HEK293 (cell line): ENCODE data around the gene ZNF428.

Experiments
- CTCF ChIA-PET: fragments of 350-600 bp; formaldehyde crosslinking; extraction: SDS; loops from one replicate; lab custom pipeline; 2021; ENCODE audit warnings: antibody characterized with exemption; lab: Yijun Ruan, JAX
- POLR2A ChIA-PET: fragments of 300-600 bp; formaldehyde crosslinking; extraction: SDS; loops from one replicate; lab custom pipeline; 2020; ENCODE audit warnings: antibody characterized with exemption, inconsistent platforms; lab: Yijun Ruan, JAX
- H3K27ac ChIP-seq: fragments of 200-500 bp; sonication (Bioruptor generic); 2 replicates; pipeline ENCODE4 v1.5.1; 2014; ENCODE audit warnings: low read depth, low read length, control low read depth, inconsistent platforms; ENCODE audit errors: extremely low read depth
- H3K36me3 ChIP-seq, 2 experiments: fragments of 200-500 bp in 1 of 2; sonication (Bioruptor generic) in 1 of 2; 1 replicate in 1 of 2; 2 replicates in 1 of 2; pipeline ENCODE4 v1.5.1; 2014 to 2017; ENCODE audit warnings: inconsistent platforms in 2 of 2, low read length in 2 of 2; ENCODE audit not compliant: control insufficient read depth in 2 of 2, insufficient read depth in 1 of 2
- H3K4me1 ChIP-seq: fragments of 200-500 bp; sonication (Bioruptor generic); 2 replicates; pipeline ENCODE4 v1.5.1; 2014; ENCODE audit warnings: mild to moderate bottlenecking, low read length, inconsistent platforms; ENCODE audit not compliant: control insufficient read depth, insufficient read depth
- H3K4me3 ChIP-seq: 2 replicates; pipeline ENCODE4 v1.5.1; 2011; ENCODE audit warnings: low read depth, mild to moderate bottlenecking, control low read depth, low read length, moderate library complexity
- H3K9me3 ChIP-seq: fragments of 200-500 bp; sonication (Bioruptor generic); 2 replicates; pipeline ENCODE4 v1.5.1; 2014; ENCODE audit warnings: low read depth, low read length, inconsistent platforms; ENCODE audit not compliant: control insufficient read depth, insufficient read depth
- CTCF ChIP-seq: fragments of 450-650 bp; formaldehyde crosslinking; IDR thresholded peaks from 2 replicates; pipeline ENCODE4 v1.5.1; 2016; ENCODE audit warnings: missing biosample characterization, missing genetic modification characterization
- GLIS1 ChIP-seq: fragments of 450-650 bp; formaldehyde crosslinking; IDR thresholded peaks from 2 replicates; pipeline ENCODE4 v1.5.1; 2016; ENCODE audit warnings: missing biosample characterization, missing genetic modification characterization
- MYNN ChIP-seq: fragments of 450-650 bp; formaldehyde crosslinking; IDR thresholded peaks from 2 replicates; pipeline ENCODE4 v1.5.1; 2016; ENCODE audit warnings: missing biosample characterization, missing genetic modification characterization, borderline replicate concordance
- REPIN1 ChIP-seq: fragments of 450-650 bp; formaldehyde crosslinking; IDR thresholded peaks from 2 replicates; pipeline ENCODE4 v1.5.1; 2017; ENCODE audit warnings: missing biosample characterization, missing genetic modification characterization, low read depth
- ZBTB6 ChIP-seq: fragments of 450-650 bp; formaldehyde crosslinking; IDR thresholded peaks from 2 replicates; pipeline ENCODE4 v1.5.1; 2017; ENCODE audit warnings: missing biosample characterization, missing genetic modification characterization
- ZBTB7A ChIP-seq: fragments of 450-650 bp; formaldehyde crosslinking; IDR thresholded peaks from 2 replicates; pipeline ENCODE4 v1.5.1; 2016; ENCODE audit warnings: low read depth, missing biosample characterization, missing genetic modification characterization
- ZNF10 ChIP-seq: fragments of 450-650 bp; formaldehyde crosslinking; IDR thresholded peaks from 2 replicates; pipeline ENCODE4 v1.5.1; 2017; ENCODE audit warnings: missing biosample characterization, missing genetic modification characterization
- ZNF121 ChIP-seq: fragments of 450-650 bp; formaldehyde crosslinking; IDR thresholded peaks from 2 replicates; pipeline ENCODE4 v1.5.1; 2016; ENCODE audit warnings: missing biosample characterization, missing genetic modification characterization
- ZNF132 ChIP-seq: fragments of 450-650 bp; formaldehyde crosslinking; IDR thresholded peaks from 2 replicates; pipeline ENCODE4 v1.5.1; 2017; ENCODE audit warnings: missing biosample characterization, missing genetic modification characterization, borderline replicate concordance
- ZNF155 ChIP-seq: fragments of 450-650 bp; formaldehyde crosslinking; IDR thresholded peaks from 2 replicates; pipeline ENCODE4 v1.5.1; 2016; ENCODE audit warnings: missing biosample characterization, missing genetic modification characterization
- ZNF239 ChIP-seq: fragments of 450-650 bp; formaldehyde crosslinking; IDR thresholded peaks from 2 replicates; pipeline ENCODE4 v1.5.1; 2016; ENCODE audit warnings: missing biosample characterization, missing genetic modification characterization
- ZNF366 ChIP-seq: fragments of 450-650 bp; formaldehyde crosslinking; conservative IDR thresholded peaks from 2 replicates; pipeline ENCODE4 v1.5.1; 2016; ENCODE audit warnings: missing biosample characterization, missing genetic modification characterization
- ZNF426 ChIP-seq: fragments of 450-650 bp; formaldehyde crosslinking; IDR thresholded peaks from 2 replicates; pipeline ENCODE4 v1.5.1; 2017; ENCODE audit warnings: missing biosample characterization, missing genetic modification characterization, mild to moderate bottlenecking, inconsistent platforms, moderate library complexity
- ZNF518A ChIP-seq: fragments of 450-650 bp; formaldehyde crosslinking; conservative IDR thresholded peaks from 2 replicates; pipeline ENCODE4 v1.5.1; 2016; ENCODE audit warnings: low read depth, missing biosample characterization, missing genetic modification characterization
- ZNF600 ChIP-seq: fragments of 450-650 bp; formaldehyde crosslinking; IDR thresholded peaks from 2 replicates; pipeline ENCODE4 v1.5.1; 2016; ENCODE audit warnings: missing biosample characterization, missing genetic modification characterization
- ZNF629 ChIP-seq: fragments of 450-650 bp; formaldehyde crosslinking; IDR thresholded peaks from 2 replicates; pipeline ENCODE4 v1.5.1; 2017; ENCODE audit warnings: missing biosample characterization, missing genetic modification characterization
- ZNF658 ChIP-seq: fragments of 450-650 bp; formaldehyde crosslinking; IDR thresholded peaks from 2 replicates; pipeline ENCODE4; 2016; ENCODE audit warnings: missing biosample characterization, missing genetic modification characterization
- ZNF677 ChIP-seq: fragments of 450-650 bp; IDR thresholded peaks from 2 replicates; pipeline ENCODE4 v1.5.0; 2018; ENCODE audit warnings: missing biosample characterization, mild to moderate bottlenecking, missing genetic modification characterization, moderate library complexity
- ZNF747 ChIP-seq: fragments of 450-650 bp; formaldehyde crosslinking; IDR thresholded peaks from 2 replicates; pipeline ENCODE4 v1.5.1; 2016; ENCODE audit warnings: missing biosample characterization, missing genetic modification characterization
- ZNF768 ChIP-seq: fragments of 450-650 bp; formaldehyde crosslinking; IDR thresholded peaks from 2 replicates; pipeline ENCODE4 v1.5.1; 2018; ENCODE audit warnings: missing biosample characterization, mild to moderate bottlenecking, missing genetic modification characterization
- ZNF777 ChIP-seq: fragments of 450-650 bp; formaldehyde crosslinking; IDR thresholded peaks from 2 replicates; pipeline ENCODE4 v1.5.1; 2017; ENCODE audit warnings: missing biosample characterization, missing genetic modification characterization, borderline replicate concordance
- ZNF792 ChIP-seq: fragments of 450-650 bp; formaldehyde crosslinking; IDR thresholded peaks from 2 replicates; pipeline ENCODE4 v1.5.1; 2016; ENCODE audit warnings: missing biosample characterization, missing genetic modification characterization
- ZSCAN16 ChIP-seq: fragments of 450-650 bp; formaldehyde crosslinking; IDR thresholded peaks from 2 replicates; pipeline ENCODE4 v1.5.1; 2016; ENCODE audit warnings: missing biosample characterization, missing genetic modification characterization
- TF ChIP-seq, protein P1 (sequence below): fragments of 450-650 bp; formaldehyde crosslinking; IDR thresholded peaks from 2 replicates; pipeline ENCODE4 v1.5.1; 2016; ENCODE audit warnings: missing biosample characterization, missing genetic modification characterization

ZNF428 gene

GRCh38 chr19:43619262-43620060 lies at the start of gene ZNF428:
Gene ZNF428 (minus strand): TSS chr19:43619629. CDS start chr19:43614304, 5,325 bp downstream.
- CTCF ChIA-PET: interaction anchor here (0.8 to 1.5 kb wide), 4 partner anchors 22 to 147 kb away, joined by 4 read pairs; no protein-coding TSS in a partner anchor
- TF ChIP-seq CTCF (peak; percentile 90), ZNF132 (tag by site-specific recombination) (no peak), MYNN (tag by site-specific recombination) (0 out of 2 replicates have a peak, but pooled peaks have one; percentile 46), ZNF792 (tag by site-specific recombination) (peak; percentile 62), ZBTB6 (peak; percentile 6; the same call in 1 of the 2 replicates), ZNF777 (tag by site-specific recombination) (peak; percentile 94), ZNF747 (tag by site-specific recombination) (no peak), ZNF239 (no peak), ZNF518A (tag by site-specific recombination) (peak; percentile 53; the same call in 1 of the 2 replicates), ZNF426 (tag by site-specific recombination) (no peak), ZNF768 (no peak), ZNF629 (tag by site-specific recombination) (peak; percentile 66), REPIN1 (tag by site-specific recombination) (peak; percentile 29; the same call in 1 of the 2 replicates), ZNF600 (tag by site-specific recombination) (peak; percentile 90), ZSCAN16 (tag by site-specific recombination) (peak; percentile 57), ZNF366 (0 out of 2 replicates have a peak, but pooled peaks have one; percentile 62), ZNF10 (peak; percentile 81), GLIS1 (peak; percentile 85), ZNF677 (0 out of 2 replicates have a peak, but pooled peaks have one; percentile 30), ZBTB7A (tag by site-specific recombination) (peak; percentile 89; the same call in 1 of the 2 replicates), ZNF155 (tag by site-specific recombination) (no peak), ZNF658 (tag by site-specific recombination) (no peak), ZNF121 (tag by site-specific recombination) (peak; percentile 84)
- TF ChIP-seq, protein P1, sequence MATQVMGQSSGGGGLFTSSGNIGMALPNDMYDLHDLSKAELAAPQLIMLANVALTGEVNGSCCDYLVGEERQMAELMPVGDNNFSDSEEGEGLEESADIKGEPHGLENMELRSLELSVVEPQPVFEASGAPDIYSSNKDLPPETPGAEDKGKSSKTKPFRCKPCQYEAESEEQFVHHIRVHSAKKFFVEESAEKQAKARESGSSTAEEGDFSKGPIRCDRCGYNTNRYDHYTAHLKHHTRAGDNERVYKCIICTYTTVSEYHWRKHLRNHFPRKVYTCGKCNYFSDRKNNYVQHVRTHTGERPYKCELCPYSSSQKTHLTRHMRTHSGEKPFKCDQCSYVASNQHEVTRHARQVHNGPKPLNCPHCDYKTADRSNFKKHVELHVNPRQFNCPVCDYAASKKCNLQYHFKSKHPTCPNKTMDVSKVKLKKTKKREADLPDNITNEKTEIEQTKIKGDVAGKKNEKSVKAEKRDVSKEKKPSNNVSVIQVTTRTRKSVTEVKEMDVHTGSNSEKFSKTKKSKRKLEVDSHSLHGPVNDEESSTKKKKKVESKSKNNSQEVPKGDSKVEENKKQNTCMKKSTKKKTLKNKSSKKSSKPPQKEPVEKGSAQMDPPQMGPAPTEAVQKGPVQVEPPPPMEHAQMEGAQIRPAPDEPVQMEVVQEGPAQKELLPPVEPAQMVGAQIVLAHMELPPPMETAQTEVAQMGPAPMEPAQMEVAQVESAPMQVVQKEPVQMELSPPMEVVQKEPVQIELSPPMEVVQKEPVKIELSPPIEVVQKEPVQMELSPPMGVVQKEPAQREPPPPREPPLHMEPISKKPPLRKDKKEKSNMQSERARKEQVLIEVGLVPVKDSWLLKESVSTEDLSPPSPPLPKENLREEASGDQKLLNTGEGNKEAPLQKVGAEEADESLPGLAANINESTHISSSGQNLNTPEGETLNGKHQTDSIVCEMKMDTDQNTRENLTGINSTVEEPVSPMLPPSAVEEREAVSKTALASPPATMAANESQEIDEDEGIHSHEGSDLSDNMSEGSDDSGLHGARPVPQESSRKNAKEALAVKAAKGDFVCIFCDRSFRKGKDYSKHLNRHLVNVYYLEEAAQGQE: 0 out of 2 replicates have a peak, but pooled peaks have one; percentile 44

More at GRCh38 chr19:43619262-43620060, at the start of gene ZNF428:
- Histone ChIP-seq H3K27ac (peak within 1 kb of the TSS; percentile 99), H3K36me3 (peaks cover 2 to 27% of the 10 kb centered on the region in 2 experiments), H3K4me3 (peak within 1 kb of the TSS; percentile 49), H3K4me1 (peaks cover 21% of the 10 kb centered on the region), H3K9me3 (no peaks in the 10 kb centered on the region)
- POLR2A ChIA-PET: interaction anchor here (0.9 to 4.5 kb wide), 6 partner anchors 9 to 64 kb away, joined by 3 to 21 read pairs (median 5); no protein-coding TSS in a partner anchor
